ENCODE results near the gene STAT1. TPM values are rescaled to one million over a fixed set of nuclear protein-coding genes. Genes with fewer than 3 reads are reported as not detected.

Gene STAT1
- total RNA-seq, 1 donor from 2014 or later = 264 TPM

- H3K4me3 Mint-ChIP-seq (ENCODE audit: low read depth) = no peak overlapping the region
- H3K4me1 Mint-ChIP-seq (ENCODE audit: low read depth) = peaks cover 28% of the 10 kb centered on the region
- H3K9me3 Mint-ChIP-seq (ENCODE audit: low read depth) = no peaks in the 10 kb centered on the region
- H3K36me3 Mint-ChIP-seq (ENCODE audit: insufficient read depth) = peaks cover 66% of the 10 kb centered on the region
- no peak for DNase-seq (ENCODE audit: low spot score, unreplicated experiment)
- no peaks in the 10 kb centered on the region for H3K27me3 Mint-ChIP-seq
- TF ChIP-seq, protein P1, sequence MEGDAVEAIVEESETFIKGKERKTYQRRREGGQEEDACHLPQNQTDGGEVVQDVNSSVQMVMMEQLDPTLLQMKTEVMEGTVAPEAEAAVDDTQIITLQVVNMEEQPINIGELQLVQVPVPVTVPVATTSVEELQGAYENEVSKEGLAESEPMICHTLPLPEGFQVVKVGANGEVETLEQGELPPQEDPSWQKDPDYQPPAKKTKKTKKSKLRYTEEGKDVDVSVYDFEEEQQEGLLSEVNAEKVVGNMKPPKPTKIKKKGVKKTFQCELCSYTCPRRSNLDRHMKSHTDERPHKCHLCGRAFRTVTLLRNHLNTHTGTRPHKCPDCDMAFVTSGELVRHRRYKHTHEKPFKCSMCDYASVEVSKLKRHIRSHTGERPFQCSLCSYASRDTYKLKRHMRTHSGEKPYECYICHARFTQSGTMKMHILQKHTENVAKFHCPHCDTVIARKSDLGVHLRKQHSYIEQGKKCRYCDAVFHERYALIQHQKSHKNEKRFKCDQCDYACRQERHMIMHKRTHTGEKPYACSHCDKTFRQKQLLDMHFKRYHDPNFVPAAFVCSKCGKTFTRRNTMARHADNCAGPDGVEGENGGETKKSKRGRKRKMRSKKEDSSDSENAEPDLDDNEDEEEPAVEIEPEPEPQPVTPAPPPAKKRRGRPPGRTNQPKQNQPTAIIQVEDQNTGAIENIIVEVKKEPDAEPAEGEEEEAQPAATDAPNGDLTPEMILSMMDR (IDR thresholded peaks at IDR 0.05; ENCODE audit: unreplicated experiment) = no peak
- H3K27ac Mint-ChIP-seq = peak overlapping the region; percentile 63
Observed at GRCh38 chr2:190981733-190982132, 32.2 kb downstream of the STAT1 start.

DNA sequence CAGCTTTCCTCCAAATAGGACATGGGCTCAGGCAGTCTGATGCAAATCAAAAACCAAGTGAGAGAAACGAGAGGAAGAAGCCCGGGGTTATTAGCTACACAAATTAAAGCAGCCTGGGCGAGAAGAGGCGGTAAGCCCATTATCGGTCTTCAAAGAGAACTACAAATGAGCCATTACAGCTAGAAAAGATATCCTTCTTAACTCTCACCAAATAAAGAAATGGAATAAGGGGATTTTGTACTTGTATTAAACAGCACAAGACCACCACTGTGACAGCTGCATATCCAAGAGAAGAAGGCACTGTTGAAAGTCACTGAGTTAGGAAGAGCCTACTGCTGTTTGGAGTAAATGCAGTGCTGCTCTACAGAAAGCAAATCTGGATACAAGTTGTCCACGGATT, 32.6 kb downstream of the STAT1 start:
- H3K4me1 Mint-ChIP-seq (ENCODE audit: low read depth) = peaks cover 28% of the 10 kb centered on the region
- no peaks in the 10 kb centered on the region for H3K27me3 Mint-ChIP-seq
- TF ChIP-seq, protein P1 (IDR thresholded peaks at IDR 0.05; ENCODE audit: unreplicated experiment) = no peak
- H3K9me3 Mint-ChIP-seq (ENCODE audit: low read depth) = no peaks in the 10 kb centered on the region
- DNase-seq (ENCODE audit: low spot score, unreplicated experiment) = no peak
- H3K27ac Mint-ChIP-seq = peak overlapping the region; percentile 96
- H3K4me3 Mint-ChIP-seq (ENCODE audit: low read depth) = no peak overlapping the region
- H3K36me3 Mint-ChIP-seq (ENCODE audit: insufficient read depth) = peaks cover 68% of the 10 kb centered on the region

- H3K9me3 Mint-ChIP-seq (ENCODE audit: low read depth) = no peaks in the 10 kb centered on the region
- peak overlapping the region; percentile 35 for H3K4me3 Mint-ChIP-seq (ENCODE audit: low read depth)
- peaks cover 28% of the 10 kb centered on the region for H3K4me1 Mint-ChIP-seq (ENCODE audit: low read depth)
- no peaks in the 10 kb centered on the region for H3K27me3 Mint-ChIP-seq
- DNase-seq (ENCODE audit: low spot score, unreplicated experiment) = no peak
- TF ChIP-seq, protein P1 (IDR thresholded peaks at IDR 0.05; ENCODE audit: unreplicated experiment) = no peak
- peak overlapping the region; percentile 96 for H3K27ac Mint-ChIP-seq
- H3K36me3 Mint-ChIP-seq (ENCODE audit: insufficient read depth) = peaks cover 69% of the 10 kb centered on the region
Observed at GRCh38 chr2:190980630-190981209, 33.3 kb downstream of the STAT1 start.

DNA sequence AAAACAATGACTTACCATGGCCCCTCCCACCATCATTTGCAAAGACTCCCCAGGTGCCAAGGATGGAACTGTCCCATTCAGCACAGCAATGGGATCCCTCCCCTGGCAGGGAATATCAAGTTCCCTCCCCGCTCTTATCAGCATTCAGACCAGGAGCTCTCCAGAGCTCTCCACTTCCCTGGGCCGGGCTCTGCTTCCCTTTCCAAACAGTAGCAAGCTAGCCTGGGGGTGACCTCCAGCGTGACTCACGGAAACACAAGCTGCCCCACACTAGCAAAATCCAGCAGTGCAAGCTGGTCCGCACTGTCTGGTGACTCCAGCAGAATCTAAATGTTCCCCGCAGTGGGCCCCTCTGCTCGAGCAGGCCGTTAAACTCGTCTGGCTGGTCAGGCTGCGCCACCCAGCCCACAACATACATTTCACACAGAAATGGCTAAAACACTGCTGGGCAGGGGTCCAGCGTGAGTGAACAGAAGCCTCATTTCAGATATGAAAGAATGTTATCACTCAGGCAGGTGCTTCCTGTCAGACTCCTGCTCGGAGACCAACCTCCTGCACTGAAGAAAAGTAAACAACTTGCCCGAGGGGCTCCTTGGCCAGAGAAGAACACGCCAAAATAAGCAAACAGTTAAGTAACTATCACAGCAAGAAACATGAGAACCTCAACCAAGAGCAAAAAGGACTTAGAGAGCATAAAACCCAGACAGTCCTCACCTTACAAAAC, 33.9 kb downstream of the STAT1 start:
- TF ChIP-seq, protein P1 (IDR thresholded peaks at IDR 0.05; ENCODE audit: unreplicated experiment) = no peak
- Mint-ChIP-seq H3K36me3 (ENCODE audit: insufficient read depth) (peaks cover 69% of the 10 kb centered on the region), H3K4me3 (ENCODE audit: low read depth) (peak overlapping the region; percentile 35), H3K9me3 (ENCODE audit: low read depth) (no peaks in the 10 kb centered on the region), H3K27me3 (no peaks in the 10 kb centered on the region), H3K4me1 (ENCODE audit: low read depth) (peaks cover 28% of the 10 kb centered on the region), H3K27ac (peak overlapping the region; percentile 96)
- peak; percentile 48 for DNase-seq (ENCODE audit: low spot score, unreplicated experiment)

GRCh38 chr2:190978389-190979053, 35.5 kb downstream of the STAT1 start:
- TF ChIP-seq, protein P1 (IDR thresholded peaks at IDR 0.05; ENCODE audit: unreplicated experiment) = no peak
- peaks cover 66% of the 10 kb centered on the region for H3K36me3 Mint-ChIP-seq (ENCODE audit: insufficient read depth)
- no peak overlapping the region for H3K4me3 Mint-ChIP-seq (ENCODE audit: low read depth)
- H3K27ac Mint-ChIP-seq = no peak overlapping the region
- H3K27me3 Mint-ChIP-seq = no peaks in the 10 kb centered on the region
- DNase-seq (ENCODE audit: low spot score, unreplicated experiment) = no peak
- H3K4me1 Mint-ChIP-seq (ENCODE audit: low read depth) = peaks cover 29% of the 10 kb centered on the region
- H3K9me3 Mint-ChIP-seq (ENCODE audit: low read depth) = no peaks in the 10 kb centered on the region
